Lower leg skin (tissue), 4 donors: ENCODE data around the gene SCML2. TPM values are rescaled to one million over a fixed set of nuclear protein-coding genes. Genes with fewer than 3 reads are reported as not detected.

Experiments
- DNase-seq, 2 donors: peaks; one replicate each; pipeline ENCODE4 v3.0.0-alpha.2; 2019; ENCODE audit warnings: low spot score in 2 of 2
- H3K4me3 ChIP-seq: fragments of 200-600 bp; sonication (generic); 2 replicates; pipeline ENCODE4 v1.5.1; 2017; ENCODE audit warnings: mild to moderate bottlenecking, low read depth; ENCODE audit not compliant: poor library complexity, severe bottlenecking
- CTCF ChIP-seq, 3 donors: fragments of 450-650 bp; IDR thresholded peaks; one replicate each; pipeline ENCODE4 v1.5.1; 2016; ENCODE audit warnings: antibody characterized with exemption in 3 of 3, mild to moderate bottlenecking in 3 of 3, moderate library complexity in 2 of 3
- POLR2A ChIP-seq, 2 donors: fragments of 450-650 bp; IDR thresholded peaks; one replicate each; pipeline ENCODE4 v1.6.1; 2016 to 2017; ENCODE audit warnings: antibody characterized with exemption in 2 of 2, mild to moderate bottlenecking in 1 of 2, moderate library complexity in 1 of 2
- WGBS, 2 donors: methylation state at CpG; one replicate each; pipeline ENCODE4 v1.1.5; 2018; 5-methylcytosine and 5-hydroxymethylcytosine counted together
- intact Hi-C: fragments of 100-400 bp; cut with DNase I; formaldehyde crosslinking; loops from one replicate; pipeline ENCODE4 v1.15.0; 2023; ENCODE audit warnings: low total_unique reads
- total RNA-seq, 4 donors: library from RNA; depleted of rRNA; stranded (reverse); fragments of >200 nt; gene quantifications; one replicate each; pipeline ENCODE4 v1.1.0, GENCODE V29; 2016

The SCML2 gene
- total RNA-seq, 4 donors from 2014 or later, result 1.9 to 5.4 (median 3.5) TPM

- no peak for TF ChIP-seq POLR2A (IDR thresholded peaks at IDR 0.05)
- no peak for TF ChIP-seq CTCF (IDR thresholded peaks at IDR 0.05)
- intact Hi-C loops, result no loop called here
- DNase-seq, result no peak
- H3K4me3 ChIP-seq, result no peak overlapping the region
- WGBS, 2 donors, result 63 to 82% methylated on average over 3 of the region's 3 CpGs
These were observed 65.8 kb downstream of the SCML2 start for GRCh38 chrX:18288716-18289115.

GRCh38 chrX:18286322-18286831 lies 68.1 kb downstream of the SCML2 start:
- WGBS, 2 donors, result 64 to 78% methylated on average over 3 of the region's 3 CpGs
- TF ChIP-seq CTCF (IDR thresholded peaks at IDR 0.05), result no peak
- no peak for TF ChIP-seq POLR2A (IDR thresholded peaks at IDR 0.05)
- H3K4me3 ChIP-seq, result no peak overlapping the region
- DNase-seq, result no peak
- intact Hi-C loops, result no loop called here

GRCh38 chrX:18278449-18278848 lies 76.0 kb downstream of the SCML2 start:
- WGBS, 2 donors, result 75 to 93% methylated on average over 1 to 3 of the region's 4 CpGs
- H3K4me3 ChIP-seq, result no peak overlapping the region
- intact Hi-C loops, result no loop called here
- no peak for TF ChIP-seq POLR2A (IDR thresholded peaks at IDR 0.05)
- no peak for TF ChIP-seq CTCF (IDR thresholded peaks at IDR 0.05)
- no peak for DNase-seq

- DNase-seq, result no peak
- H3K4me3 ChIP-seq, result no peak overlapping the region
- intact Hi-C loops, result no loop called here
- 94 to 100% methylated on average over 1 of the region's 1 CpG for WGBS, 2 donors
- TF ChIP-seq POLR2A (IDR thresholded peaks at IDR 0.05) (no peak), CTCF (IDR thresholded peaks at IDR 0.05) (no peak)
These were observed 82.3 kb downstream of the SCML2 start for GRCh38 chrX:18272222-18272621.

GRCh38 chrX:18271725-18272124 lies 82.8 kb downstream of the SCML2 start:
- DNase-seq, result no peak
- WGBS, 2 donors, result 73 to 78% methylated on average over 1 of the region's 1 CpG
- TF ChIP-seq CTCF (IDR thresholded peaks at IDR 0.05), result no peak
- no peak for TF ChIP-seq POLR2A (IDR thresholded peaks at IDR 0.05)
- intact Hi-C loops, result no loop called here
- H3K4me3 ChIP-seq, result no peak overlapping the region

GRCh38 chrX:18271309-18271708 lies 83.2 kb downstream of the SCML2 start:
- 76 to 94% methylated on average over 2 of the region's 2 CpGs for WGBS, 2 donors
- DNase-seq, result no peak
- intact Hi-C loops, result no loop called here
- no peak overlapping the region for H3K4me3 ChIP-seq
- TF ChIP-seq POLR2A (IDR thresholded peaks at IDR 0.05) (no peak), CTCF (IDR thresholded peaks at IDR 0.05) (no peak)
